Astrocyte (in vitro differentiated cells and primary cell): ENCODE results near the gene C10orf105. TPM values are rescaled to one million over a fixed set of nuclear protein-coding genes. Genes with fewer than 3 reads are reported as not detected.

Experiments
- DNase-seq: peaks from one replicate; pipeline ENCODE4 v3.0.0-alpha.2; 2010; ENCODE audit warnings: low read depth
- FAIRE-seq: peaks from 2 replicates; lab custom pipeline; 2011; peaks lifted over from hg19 to GRCh38; lab: Jason Lieb, UNC
- H2AFZ ChIP-seq: 2 replicates; pipeline ENCODE4 v1.6.0; 2012; ENCODE audit warnings: low read depth, low read length, inconsistent platforms
- H3K27ac ChIP-seq: 2 replicates; pipeline ENCODE4 v1.5.1; 2011; ENCODE audit warnings: low read depth, low read length, inconsistent platforms
- H3K27me3 ChIP-seq: 2 replicates; pipeline ENCODE4 v1.6.0; 2011; ENCODE audit warnings: low read length, inconsistent platforms; ENCODE audit not compliant: insufficient read depth
- H3K36me3 ChIP-seq: 2 replicates; pipeline ENCODE4 v1.5.1; 2011; ENCODE audit warnings: low read length, inconsistent platforms; ENCODE audit not compliant: insufficient read depth
- H3K4me1 ChIP-seq: 2 replicates; pipeline ENCODE4 v1.5.1; 2011; ENCODE audit warnings: low read length, inconsistent platforms; ENCODE audit not compliant: insufficient read depth
- H3K4me2 ChIP-seq: 2 replicates; pipeline ENCODE4 v1.6.0; 2012; ENCODE audit warnings: low read length, inconsistent platforms
- H3K4me3 ChIP-seq: 2 replicates; pipeline ENCODE4 v1.5.1; 2011; ENCODE audit warnings: low read depth, mild to moderate bottlenecking, low read length, inconsistent platforms; ENCODE audit not compliant: insufficient read depth
- H3K79me2 ChIP-seq: 2 replicates; pipeline ENCODE4 v1.6.0; 2012; ENCODE audit warnings: mild to moderate bottlenecking, low read length, inconsistent platforms; ENCODE audit not compliant: insufficient read depth
- H3K9ac ChIP-seq: 2 replicates; pipeline ENCODE4 v1.6.0; 2012; ENCODE audit warnings: mild to moderate bottlenecking, low read length, inconsistent platforms
- H3K9me3 ChIP-seq: 2 replicates; pipeline ENCODE4 v1.5.1; 2012; ENCODE audit warnings: low read depth, mild to moderate bottlenecking, low read length, inconsistent platforms; ENCODE audit not compliant: insufficient read depth
- H4K20me1 ChIP-seq: 2 replicates; pipeline ENCODE4 v1.6.0; 2012; ENCODE audit warnings: low read length, inconsistent platforms; ENCODE audit not compliant: insufficient read depth
- H3K27ac Mint-ChIP-seq: one replicate; pipeline ENCODE4 v1.8.0; 2021; ENCODE audit warnings: mild to moderate bottlenecking, mixed read lengths; ENCODE audit not compliant: unreplicated experiment
- H3K27me3 Mint-ChIP-seq: one replicate; pipeline ENCODE4 v1.8.0; 2021; ENCODE audit warnings: low read depth, mixed read lengths; ENCODE audit not compliant: unreplicated experiment
- H3K36me3 Mint-ChIP-seq: one replicate; pipeline ENCODE4 v1.8.0; 2021; ENCODE audit warnings: low read depth, mixed read lengths; ENCODE audit not compliant: unreplicated experiment
- H3K4me1 Mint-ChIP-seq: one replicate; pipeline ENCODE4 v1.8.0; 2021; ENCODE audit warnings: low read depth, mixed read lengths; ENCODE audit not compliant: unreplicated experiment
- H3K4me3 Mint-ChIP-seq: one replicate; pipeline ENCODE4 v1.8.0; 2021; ENCODE audit warnings: mild to moderate bottlenecking, moderate library complexity, mixed read lengths; ENCODE audit not compliant: unreplicated experiment
- H3K9me3 Mint-ChIP-seq: one replicate; pipeline ENCODE4 v1.8.0; 2021; ENCODE audit warnings: mild to moderate bottlenecking, mixed read lengths; ENCODE audit not compliant: unreplicated experiment
- CTCF ChIP-seq: IDR thresholded peaks from 2 replicates; pipeline ENCODE4 v1.5.1; 2011; ENCODE audit warnings: low read depth, mild to moderate bottlenecking, inconsistent platforms, low read length, moderate library complexity; ENCODE audit not compliant: insufficient read depth
- EZH2 ChIP-seq: IDR thresholded peaks from 2 replicates; pipeline ENCODE4 v1.6.1; 2012; ENCODE audit warnings: mild to moderate bottlenecking, low read length, inconsistent platforms; ENCODE audit not compliant: insufficient read depth
- total RNA-seq: library from RNA; stranded (reverse); gene quantifications from 2 replicates; pipeline ENCODE4 v1.2.1, GENCODE V29; 2021

C10orf105 gene
- total RNA-seq, 1 donor from 2014 or later, result not detected

GRCh38 chr10:71684356-71685173 is 35.0 kb downstream of the C10orf105 start:
- H3K9ac ChIP-seq, result no peak overlapping the region
- peaks cover 17% of the 10 kb centered on the region for H3K27me3 ChIP-seq
- H3K4me3 ChIP-seq, result no peak overlapping the region
- Mint-ChIP-seq H3K4me3 (no peak overlapping the region), H3K27ac (no peak overlapping the region), H3K27me3 (peaks cover 63% of the 10 kb centered on the region), H3K36me3 (peaks cover 1% of the 10 kb centered on the region), H3K9me3 (peaks cover 3% of the 10 kb centered on the region), H3K4me1 (peaks cover 6% of the 10 kb centered on the region)
- no peaks in the 10 kb centered on the region for H3K4me1 ChIP-seq
- no peak overlapping the region for H3K27ac ChIP-seq
- no peaks in the 10 kb centered on the region for H4K20me1 ChIP-seq
- peaks cover 2% of the 10 kb centered on the region for H3K9me3 ChIP-seq
- H3K79me2 ChIP-seq, result no peaks in the 10 kb centered on the region
- TF ChIP-seq EZH2 (no peak), CTCF (no peak)
- FAIRE-seq, result no peak
- no peak overlapping the region for H3K4me2 ChIP-seq
- H3K36me3 ChIP-seq, result no peaks in the 10 kb centered on the region
- H2AFZ ChIP-seq, result no peak overlapping the region
- DNase-seq, result no peak

- peaks cover 72% of the 10 kb centered on the region for H3K27me3 Mint-ChIP-seq
- no peak for TF ChIP-seq EZH2
- H3K36me3 ChIP-seq, result no peaks in the 10 kb centered on the region
- no peaks in the 10 kb centered on the region for H3K79me2 ChIP-seq
- peaks cover 3% of the 10 kb centered on the region for H3K9me3 Mint-ChIP-seq
- H4K20me1 ChIP-seq, result no peaks in the 10 kb centered on the region
- H3K4me1 ChIP-seq, result no peaks in the 10 kb centered on the region
- no peak overlapping the region for H3K27ac Mint-ChIP-seq
- H3K4me2 ChIP-seq, result no peak overlapping the region
- peaks cover 17% of the 10 kb centered on the region for H3K27me3 ChIP-seq
- no peak overlapping the region for H3K4me3 Mint-ChIP-seq
- peaks cover 6% of the 10 kb centered on the region for H3K4me1 Mint-ChIP-seq
- no peaks in the 10 kb centered on the region for H3K9me3 ChIP-seq
- H2AFZ ChIP-seq, result no peak overlapping the region
- H3K36me3 Mint-ChIP-seq, result peaks cover 1% of the 10 kb centered on the region
- H3K4me3 ChIP-seq, result no peak overlapping the region
- H3K27ac ChIP-seq, result no peak overlapping the region
- FAIRE-seq, result no peak
- H3K9ac ChIP-seq, result no peak overlapping the region
- no peak for DNase-seq
These were observed 36.3 kb downstream of the C10orf105 start for GRCh38 chr10:71683301-71683700.

GRCh38 chr10:71681977-71682376 is 37.6 kb downstream of the C10orf105 start:
- peaks cover 1% of the 10 kb centered on the region for H3K36me3 Mint-ChIP-seq
- H3K9ac ChIP-seq, result no peak overlapping the region
- H3K4me3 Mint-ChIP-seq, result no peak overlapping the region
- FAIRE-seq, result no peak
- DNase-seq, result no peak
- H3K27me3 ChIP-seq, result peaks cover 17% of the 10 kb centered on the region
- TF ChIP-seq EZH2, result no peak
- TF ChIP-seq CTCF, result no peak
- no peak overlapping the region for H2AFZ ChIP-seq
- H3K27ac Mint-ChIP-seq, result no peak overlapping the region
- peaks cover 84% of the 10 kb centered on the region for H3K27me3 Mint-ChIP-seq
- peaks cover 6% of the 10 kb centered on the region for H3K4me1 Mint-ChIP-seq
- peaks cover 2% of the 10 kb centered on the region for H3K9me3 Mint-ChIP-seq
- H3K79me2 ChIP-seq, result no peaks in the 10 kb centered on the region
- no peaks in the 10 kb centered on the region for H4K20me1 ChIP-seq
- H3K36me3 ChIP-seq, result no peaks in the 10 kb centered on the region
- H3K4me2 ChIP-seq, result no peak overlapping the region
- no peak overlapping the region for H3K4me3 ChIP-seq
- no peak overlapping the region for H3K27ac ChIP-seq
- no peaks in the 10 kb centered on the region for H3K4me1 ChIP-seq
- H3K9me3 ChIP-seq, result no peaks in the 10 kb centered on the region
